ENCODE results near the gene KRTAP2-1.
"Not testable (repeated sequence)": the region's sequence is repeated elsewhere in the genome, so short reads cannot be mapped to it uniquely, and the experiment has no call there.

The KRTAP2-1 gene

GRCh38 chr17:41055130-41055529 lies 8.0 kb upstream of the KRTAP2-1 start, which contains the start of gene KRTAP2-2:
Gene KRTAP2-2 (minus strand): TSS chr17:41055230. CDS start chr17:41055211, 19 bp downstream.
- not testable (repeated sequence) for DNase-seq

GRCh38 chr17:41054556-41054955 lies 7.4 kb upstream of the KRTAP2-1 start:
- DNase-seq, result not testable (repeated sequence)

- DNase-seq, result no peak
Observed at GRCh38 chr17:41054025-41054424, 6.9 kb upstream of the KRTAP2-1 start.

GRCh38 chr17:41052566-41052965 lies 5.5 kb upstream of the KRTAP2-1 start:
- no peak for DNase-seq

- no peak for DNase-seq
Observed at GRCh38 chr17:41049110-41049509, 2.0 kb upstream of the KRTAP2-1 start.

- DNase-seq, result no peak
Observed at GRCh38 chr17:41048441-41048840, 1.3 kb upstream of the KRTAP2-1 start.

GRCh38 chr17:41042953-41043352 lies 4.2 kb downstream of the KRTAP2-1 start:
- no peak for DNase-seq

GRCh38 chr17:41040783-41041571 lies 6.1 kb downstream of the KRTAP2-1 start, which contains the start of gene KRTAP1-1:
Gene KRTAP1-1 (minus strand): TSS chr17:41041450. CDS start chr17:41041397, 53 bp downstream.
- DNase-seq, result not testable (repeated sequence)

- DNase-seq, result no peak
Observed at GRCh38 chr17:41037853-41038350, 9.2 kb downstream of the KRTAP2-1 start.

- not testable (repeated sequence) for DNase-seq
Observed at GRCh38 chr17:41034346-41034935, 12.7 kb downstream of the KRTAP2-1 start, which contains the start of gene KRTAP1-3. Gene KRTAP1-3 (minus strand): TSS chr17:41034874. CDS start chr17:41034821, 53 bp downstream.

GRCh38 chr17:41029633-41030245 lies 17.4 kb downstream of the KRTAP2-1 start, which contains the start of gene KRTAP1-4:
Gene KRTAP1-4 (minus strand): TSS chr17:41030195. CDS start chr17:41030078, 117 bp downstream.
- no peak for DNase-seq

- DNase-seq, result no peak
Observed at GRCh38 chr17:41026715-41027471, 20.2 kb downstream of the KRTAP2-1 start, which contains the start of gene KRTAP1-5. Gene KRTAP1-5 (minus strand): TSS chr17:41027208. CDS start chr17:41027155, 53 bp downstream.

- no peak for DNase-seq
Observed at GRCh38 chr17:41024697-41025096, 22.4 kb downstream of the KRTAP2-1 start.

- no peak for DNase-seq
Observed at GRCh38 chr17:41020336-41020735, 26.8 kb downstream of the KRTAP2-1 start.

- no peak for DNase-seq
Observed at GRCh38 chr17:41019415-41019814, 27.7 kb downstream of the KRTAP2-1 start.

GRCh38 chr17:41018541-41018940 lies 28.6 kb downstream of the KRTAP2-1 start:
- DNase-seq, result no peak

GRCh38 chr17:41016578-41017215 lies 30.4 kb downstream of the KRTAP2-1 start:
- DNase-seq, result no peak

GRCh38 chr17:41015454-41015853 lies 31.7 kb downstream of the KRTAP2-1 start:
- no peak for DNase-seq

GRCh38 chr17:41013606-41014005 lies 33.5 kb downstream of the KRTAP2-1 start:
- DNase-seq, result no peak

- DNase-seq, result no peak
Observed at GRCh38 chr17:41013181-41013580, 33.9 kb downstream of the KRTAP2-1 start.

GRCh38 chr17:41012326-41013120 lies 34.6 kb downstream of the KRTAP2-1 start:
- no peak for DNase-seq

Measured in stimulated activated CD4-positive, alpha-beta T cell treated with anti-CD3 and anti-CD28 coated beads, Interleukin-15, amount 100 ng/mL, for 24 hours (primary cell).